Activated naive CD8-positive, alpha-beta T cell treated with anti-CD3 and anti-CD28 coated beads, Interleukin-2, amount 50 U/mL, for 24 hours (primary cell): ENCODE measurements around the gene SECISBP2L.

Source experiments
- ATAC-seq: fragments of 150-1000 bp; cut with Tn5 transposase; one replicate; pipeline ENCODE4 v1.10.0; 2021
- DNase-seq: peaks from one replicate; pipeline ENCODE4 v3.0.0; 2021
- H3K27ac Mint-ChIP-seq: one replicate; pipeline ENCODE4 v1.8.0; 2021; ENCODE audit warnings: mild to moderate bottlenecking, mixed read lengths
- H3K27me3 Mint-ChIP-seq: one replicate; pipeline ENCODE4 v1.8.0; 2021; ENCODE audit warnings: mixed read lengths
- H3K36me3 Mint-ChIP-seq: one replicate; pipeline ENCODE4 v1.8.0; 2021; ENCODE audit warnings: low read depth, mixed read lengths
- H3K4me1 Mint-ChIP-seq: one replicate; pipeline ENCODE4 v1.8.0; 2021; ENCODE audit warnings: mixed read lengths
- H3K4me3 Mint-ChIP-seq: one replicate; pipeline ENCODE4 v1.8.0; 2021; ENCODE audit warnings: mild to moderate bottlenecking, moderate library complexity, mixed read lengths
- H3K9me3 Mint-ChIP-seq: one replicate; pipeline ENCODE4 v1.8.0; 2021; ENCODE audit warnings: mixed read lengths

SECISBP2L gene

GRCh38 chr15:48946074-48946839, 100.0 kb downstream of the SECISBP2L start:
- H3K4me3 Mint-ChIP-seq = no peak overlapping the region
- H3K36me3 Mint-ChIP-seq = peaks cover 1% of the 10 kb centered on the region
- H3K4me1 Mint-ChIP-seq = peaks cover 30% of the 10 kb centered on the region
- ATAC-seq (peak; percentile 97), DNase-seq (no peak)
- peaks cover under 1% of the 10 kb centered on the region for H3K9me3 Mint-ChIP-seq
- H3K27me3 Mint-ChIP-seq = peaks cover 35% of the 10 kb centered on the region
- H3K27ac Mint-ChIP-seq = peak overlapping the region; percentile 50

- DNase-seq = no peak
- Mint-ChIP-seq H3K4me1 (peaks cover 39% of the 10 kb centered on the region), H3K9me3 (peaks cover 8% of the 10 kb centered on the region), H3K4me3 (no peak overlapping the region), H3K27me3 (peaks cover 36% of the 10 kb centered on the region), H3K36me3 (peaks cover 8% of the 10 kb centered on the region), H3K27ac (no peak overlapping the region)
- ATAC-seq = no peak
Measured at GRCh38 chr15:48945386-48945785, 100.9 kb downstream of the SECISBP2L start.

DNA sequence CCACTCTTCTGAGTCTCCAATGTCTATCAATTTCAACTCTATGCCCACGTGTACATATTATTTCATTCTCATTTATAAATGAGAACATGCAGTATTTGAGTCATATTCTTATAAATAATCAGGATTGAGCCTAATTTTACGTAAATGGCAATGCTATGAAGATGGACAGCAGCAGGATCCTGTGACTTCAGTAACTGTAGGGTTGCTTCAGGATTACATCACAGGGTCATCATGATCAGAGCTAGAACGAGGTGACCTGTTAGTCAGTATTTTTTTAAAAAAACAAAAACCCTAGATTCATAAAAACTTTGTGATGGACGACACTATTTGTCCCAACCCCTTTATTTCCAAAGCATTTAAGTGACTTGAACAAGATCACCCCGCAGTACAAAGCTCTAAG, 104.3 kb downstream of the SECISBP2L start:
- no peak overlapping the region for H3K27ac Mint-ChIP-seq
- DNase-seq (no peak), ATAC-seq (no peak)
- peaks cover 34% of the 10 kb centered on the region for H3K27me3 Mint-ChIP-seq
- no peak overlapping the region for H3K4me3 Mint-ChIP-seq
- H3K4me1 Mint-ChIP-seq = peaks cover 57% of the 10 kb centered on the region
- H3K36me3 Mint-ChIP-seq = peaks cover 10% of the 10 kb centered on the region
- H3K9me3 Mint-ChIP-seq = peaks cover 8% of the 10 kb centered on the region

DNA sequence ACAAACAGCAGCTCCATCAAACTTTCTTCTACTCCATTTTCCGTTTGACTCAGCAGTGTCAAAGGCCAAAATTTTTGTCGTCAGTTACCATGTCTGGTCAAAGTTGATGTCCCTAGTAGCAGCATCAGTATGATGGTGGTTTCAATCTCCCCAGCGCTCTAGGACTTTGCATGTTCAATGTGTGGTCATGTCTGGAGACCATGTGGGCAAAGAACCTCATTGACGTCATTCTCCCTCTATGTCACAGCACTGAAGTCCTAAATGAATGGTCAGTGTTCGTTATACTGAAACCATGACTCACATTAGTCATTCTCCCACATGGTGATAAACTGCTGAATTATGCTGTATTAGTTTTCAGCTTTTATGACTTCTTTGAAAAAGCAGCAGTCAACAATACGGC, 105.7 kb downstream of the SECISBP2L start:
- H3K4me1 Mint-ChIP-seq = peaks cover 43% of the 10 kb centered on the region
- ATAC-seq = peak; percentile 90
- H3K9me3 Mint-ChIP-seq = peaks cover 8% of the 10 kb centered on the region
- peaks cover 38% of the 10 kb centered on the region for H3K27me3 Mint-ChIP-seq
- no peak for DNase-seq
- peaks cover 10% of the 10 kb centered on the region for H3K36me3 Mint-ChIP-seq
- H3K4me3 Mint-ChIP-seq = peak overlapping the region; percentile 23
- H3K27ac Mint-ChIP-seq = peak overlapping the region; percentile 77

DNA sequence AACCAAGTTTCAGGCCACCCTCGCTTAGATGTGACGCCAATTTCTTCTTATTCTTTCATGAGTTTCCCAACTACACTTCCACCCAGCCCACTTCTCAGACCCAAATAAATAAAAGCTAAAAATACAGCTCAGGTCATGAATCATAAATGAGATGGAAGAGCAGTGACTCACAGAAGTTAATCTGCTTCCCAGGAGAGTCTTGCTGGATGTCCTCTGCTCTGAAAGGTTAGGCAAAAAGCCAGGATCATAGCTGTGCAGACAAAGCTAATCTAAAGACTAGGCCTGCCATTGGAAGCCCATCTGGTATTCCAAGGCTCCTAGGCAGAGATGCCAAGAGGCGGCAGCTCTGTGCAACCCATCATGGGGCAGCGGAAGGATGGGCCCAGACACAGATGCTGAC, 106.6 kb downstream of the SECISBP2L start:
- Mint-ChIP-seq H3K4me3 (no peak overlapping the region), H3K36me3 (peaks cover 10% of the 10 kb centered on the region), H3K9me3 (peaks cover 8% of the 10 kb centered on the region), H3K4me1 (peaks cover 40% of the 10 kb centered on the region), H3K27me3 (peaks cover 43% of the 10 kb centered on the region), H3K27ac (no peak overlapping the region)
- ATAC-seq = no peak
- no peak for DNase-seq
